NCI-H2227 treated with DMSO at 0.1 percent for 48 hours (cell line): Measurements from ENCODE around the gene PTPRU.

Experiments
- DNase-seq: peaks from one replicate; lab custom pipeline; 2025; lab: John Stamatoyannopoulos, UW

Gene PTPRU

GRCh38 chr1:29235955-29236711 is at the start of gene PTPRU:
Gene PTPRU (plus strand): TSS chr1:29236522. CDS start chr1:29236645, 123 bp downstream.
- DNase-seq: peak; percentile 80

- DNase-seq: no peak
Observed at GRCh38 chr1:29186707-29187106, 49.6 kb upstream of the PTPRU start.

- no peak for DNase-seq
Observed at GRCh38 chr1:29190718-29191117, 45.6 kb upstream of the PTPRU start.

- DNase-seq: no peak
Observed at GRCh38 chr1:29193879-29194455, 42.4 kb upstream of the PTPRU start.

- DNase-seq: no peak
Observed at GRCh38 chr1:29195881-29196291, 40.4 kb upstream of the PTPRU start.

GRCh38 chr1:29196863-29197589 is 39.3 kb upstream of the PTPRU start:
- DNase-seq: no peak

GRCh38 chr1:29197590-29197924 is 38.8 kb upstream of the PTPRU start:
- DNase-seq: no peak

GRCh38 chr1:29197993-29198392 is 38.3 kb upstream of the PTPRU start:
- no peak for DNase-seq

- DNase-seq: no peak
Observed at GRCh38 chr1:29200906-29201594, 35.3 kb upstream of the PTPRU start.

GRCh38 chr1:29201595-29202051 is 34.7 kb upstream of the PTPRU start:
- no peak for DNase-seq

GRCh38 chr1:29202053-29202452 is 34.3 kb upstream of the PTPRU start:
- no peak for DNase-seq

GRCh38 chr1:29202584-29203340 is 33.6 kb upstream of the PTPRU start:
- DNase-seq: peak; percentile 86

- DNase-seq: no peak
Observed at GRCh38 chr1:29208442-29208841, 27.9 kb upstream of the PTPRU start.

GRCh38 chr1:29209173-29209572 is 27.1 kb upstream of the PTPRU start:
- no peak for DNase-seq

- DNase-seq: no peak
Observed at GRCh38 chr1:29210278-29211085, 25.8 kb upstream of the PTPRU start.

GRCh38 chr1:29211086-29212030 is 25.0 kb upstream of the PTPRU start:
- DNase-seq: no peak

GRCh38 chr1:29213055-29213454 is 23.3 kb upstream of the PTPRU start:
- DNase-seq: peak; percentile 69

- no peak for DNase-seq
Observed at GRCh38 chr1:29217633-29218032, 18.7 kb upstream of the PTPRU start.

GRCh38 chr1:29218223-29218622 is 18.1 kb upstream of the PTPRU start:
- no peak for DNase-seq

GRCh38 chr1:29221296-29221695 is 15.0 kb upstream of the PTPRU start:
- no peak for DNase-seq
